Neural cell (in vitro differentiated cells): ENCODE data around the gene RAPGEF5. TPM values are rescaled to one million over a fixed set of nuclear protein-coding genes. Genes with fewer than 3 reads are reported as not detected.

ENCODE experiments used
- H2AFZ ChIP-seq: fragments of 200-600, 300-800 bp; sonication (generic), shearing (Covaris generic); 2 replicates; pipeline ENCODE4 v1.6.0; 2014; ENCODE audit warnings: low read depth, mild to moderate bottlenecking, antibody characterized with exemption, low read length, moderate library complexity
- H3F3A ChIP-seq: fragments of 200-600 bp; shearing (Covaris generic); 2 replicates; pipeline ENCODE4 v1.6.1; 2016; ENCODE audit warnings: mild to moderate bottlenecking, moderate library complexity, mixed read lengths, antibody characterized with exemption, low read length; ENCODE audit not compliant: insufficient read depth, poor library complexity, severe bottlenecking
- H3K27ac ChIP-seq: fragments of 200-600, 300-800 bp; sonication (generic), shearing (Covaris generic); 2 replicates; pipeline ENCODE4 v1.5.1; 2014; ENCODE audit warnings: mild to moderate bottlenecking, low read length, moderate library complexity
- H3K27me3 ChIP-seq: fragments of 300-800, 200-600 bp; sonication (generic), shearing (Covaris generic); 2 replicates; pipeline ENCODE4 v1.6.0; 2014; ENCODE audit warnings: mild to moderate bottlenecking, low read depth, low read length, moderate library complexity; ENCODE audit not compliant: insufficient read depth
- H3K36me3 ChIP-seq: fragments of 300-800, 200-600 bp; sonication (generic), shearing (Covaris generic); 2 replicates; pipeline ENCODE4 v1.5.1; 2014; ENCODE audit warnings: mild to moderate bottlenecking, antibody characterized with exemption, low read length, moderate library complexity; ENCODE audit not compliant: insufficient read depth
- H3K4me2 ChIP-seq: fragments of 300-800, 200-600 bp; sonication (generic), shearing (Covaris generic); 2 replicates; pipeline ENCODE4 v1.6.0; 2014; ENCODE audit warnings: mild to moderate bottlenecking, low read length
- H3K4me3 ChIP-seq: fragments of 300-800, 200-600 bp; sonication (generic), shearing (Covaris generic); 2 replicates; pipeline ENCODE4 v1.5.1; 2014; ENCODE audit warnings: mild to moderate bottlenecking, low read length, moderate library complexity
- H3K79me2 ChIP-seq: fragments of 200-600 bp; shearing (Covaris generic); replicated peaks from 2 replicates; pipeline ENCODE4 v1.6.0; 2014; ENCODE audit warnings: mild to moderate bottlenecking, low read length, moderate library complexity; ENCODE audit not compliant: insufficient read depth
- H3K9ac ChIP-seq: fragments of 300-800, 200-600 bp; sonication (generic), shearing (Covaris generic); 2 replicates; pipeline ENCODE4 v1.6.1; 2016; ENCODE audit warnings: mild to moderate bottlenecking, low read length, mixed read lengths
- H3K9me2 ChIP-seq: fragments of 200-600 bp; shearing (Covaris generic); 2 replicates; pipeline ENCODE4 v1.6.1; 2016; ENCODE audit warnings: mild to moderate bottlenecking, low read length, mixed read lengths; ENCODE audit not compliant: insufficient read depth
- H3K9me3 ChIP-seq: fragments of 200-600, 300-800 bp; sonication (generic), shearing (Covaris generic); 2 replicates; pipeline ENCODE4 v1.6.1; 2016; ENCODE audit warnings: mild to moderate bottlenecking, mixed run types, low read length, moderate library complexity, mixed read lengths
- H4K20me1 ChIP-seq: fragments of 200-600 bp; shearing (Covaris generic); 2 replicates; pipeline ENCODE4 v1.6.1; 2016; ENCODE audit warnings: mild to moderate bottlenecking, mixed run types; ENCODE audit not compliant: insufficient read depth
- EP300 ChIP-seq: fragments of 450-650 bp; conservative IDR thresholded peaks from 2 replicates; pipeline ENCODE4 v1.6.1; 2014; ENCODE audit warnings: antibody characterized with exemption, mild to moderate bottlenecking, moderate library complexity; ENCODE audit not compliant: poor library complexity, severe bottlenecking
- EZH2 ChIP-seq: fragments of 200-600, 300-800 bp; shearing (Covaris generic), sonication (generic); IDR thresholded peaks from 2 replicates; pipeline ENCODE4 v1.6.1; 2014; ENCODE audit warnings: antibody characterized with exemption, low read length, borderline replicate concordance, mild to moderate bottlenecking; ENCODE audit not compliant: insufficient read depth, poor library complexity, severe bottlenecking
- MXI1 ChIP-seq: fragments of 450-650 bp; conservative IDR thresholded peaks from 2 replicates; pipeline ENCODE4 v1.6.1; 2014; ENCODE audit warnings: antibody characterized with exemption, mild to moderate bottlenecking; ENCODE audit not compliant: poor library complexity, severe bottlenecking
- POLR2AphosphoS5 ChIP-seq: IDR thresholded peaks from 2 replicates; pipeline ENCODE4 v1.6.1; 2012
- RAD21 ChIP-seq: fragments of 450-650 bp; conservative IDR thresholded peaks from 2 replicates; pipeline ENCODE4 v1.6.1; 2014; ENCODE audit warnings: antibody characterized with exemption, mild to moderate bottlenecking, moderate library complexity
- SMC3 ChIP-seq: fragments of 450-650 bp; conservative IDR thresholded peaks from 2 replicates; pipeline ENCODE4 v1.6.1; 2014; ENCODE audit warnings: antibody characterized with exemption, mild to moderate bottlenecking, moderate library complexity; ENCODE audit not compliant: poor library complexity
- TAF1 ChIP-seq: IDR thresholded peaks from 2 replicates; pipeline ENCODE4 v1.6.1; 2012; ENCODE audit warnings: low read depth
- polyA plus RNA-seq: library from polyadenylated mRNA; depleted of rRNA; stranded (reverse); fragments of >200 nt; gene quantifications from 2 replicates; pipeline ENCODE4 v1.2.3, GENCODE V29; 2014
- TF ChIP-seq, protein P1 (sequence below): IDR thresholded peaks from 2 replicates; pipeline ENCODE4 v1.6.1; 2012; ENCODE audit warnings: borderline replicate concordance
- TF ChIP-seq, protein P2 (sequence below): fragments of 450-650 bp; IDR thresholded peaks from 2 replicates; pipeline ENCODE4 v1.5.1; 2014; ENCODE audit warnings: antibody characterized with exemption, mild to moderate bottlenecking, moderate library complexity; ENCODE audit not compliant: poor library complexity, severe bottlenecking

RAPGEF5 gene
- polyA plus RNA-seq, 1 donor from 2014 or later = 48.0 TPM

DNA sequence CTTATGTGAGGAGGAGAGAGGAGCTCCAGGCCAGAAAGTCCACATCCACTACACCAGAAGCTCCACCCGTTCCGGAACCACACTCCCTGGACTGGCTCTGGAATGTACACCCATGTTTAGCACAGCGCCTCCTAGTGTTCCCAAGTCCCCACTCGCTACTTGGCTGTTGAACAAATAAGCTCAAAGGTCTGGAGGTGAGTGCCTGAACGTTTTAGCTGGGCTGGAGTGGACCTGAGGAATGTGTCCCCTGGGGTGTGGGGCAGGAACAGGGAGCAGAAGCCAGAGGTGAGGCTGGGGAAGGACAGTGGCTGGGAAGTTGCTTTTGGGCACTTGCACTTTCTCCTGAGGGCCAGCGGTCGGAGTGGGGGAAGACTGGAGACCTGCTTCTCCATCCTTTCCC is 247.2 kb downstream of the RAPGEF5 start:
- Histone ChIP-seq H2AFZ (no peak overlapping the region), H3K4me3 (no peak overlapping the region), H3K27ac (no peak overlapping the region)

DNA sequence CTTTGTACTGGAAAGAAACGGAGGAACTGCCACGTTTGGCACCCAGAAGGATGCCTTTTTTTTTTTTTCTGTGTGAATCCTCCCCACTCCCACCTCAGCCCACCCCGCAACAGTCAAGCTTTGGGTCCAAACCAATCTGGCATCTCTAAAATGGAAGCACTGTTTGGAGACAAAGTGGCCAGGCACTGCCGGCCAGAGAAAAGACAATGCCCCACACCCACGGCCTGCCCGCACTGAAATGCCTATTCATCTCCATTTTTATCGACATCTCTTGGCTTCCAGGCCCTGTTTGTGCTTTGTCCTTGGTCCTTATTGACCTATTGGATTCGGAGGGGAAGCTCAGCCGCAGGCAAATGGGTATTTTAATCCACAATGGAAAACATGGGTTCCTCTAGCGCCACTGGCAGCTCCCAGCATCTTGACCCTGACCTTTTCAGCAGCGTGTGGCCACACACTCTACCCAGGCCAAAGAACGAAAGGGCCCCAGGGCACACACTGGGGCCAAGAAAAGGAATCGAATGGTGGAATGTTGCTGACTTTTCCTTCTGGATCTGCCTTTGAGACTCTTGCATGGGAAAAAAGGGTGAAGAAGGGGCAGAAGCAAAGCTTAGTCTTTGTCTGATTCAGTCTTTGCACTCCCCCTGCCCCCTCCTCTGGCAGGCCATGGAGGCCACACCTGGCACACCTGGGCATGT is 248.7 kb downstream of the RAPGEF5 start:
- Histone ChIP-seq H3K79me2 (no peaks in the 10 kb centered on the region), H3K9me2 (no peaks in the 10 kb centered on the region), H3K4me3 (no peak overlapping the region), H3F3A (no peaks in the 10 kb centered on the region), H3K9me3 (no peaks in the 10 kb centered on the region), H2AFZ (no peak overlapping the region), H3K9ac (no peak overlapping the region), H3K27ac (no peak overlapping the region), H3K36me3 (no peaks in the 10 kb centered on the region), H3K27me3 (no peaks in the 10 kb centered on the region), H3K4me2 (no peak overlapping the region), H4K20me1 (no peaks in the 10 kb centered on the region)
- TF ChIP-seq RAD21 (no peak), POLR2AphosphoS5 (no peak), MXI1 (no peak), SMC3 (no peak), EP300 (no peak), EZH2 (no peak), TAF1 (no peak)
- TF ChIP-seq, protein P1, sequence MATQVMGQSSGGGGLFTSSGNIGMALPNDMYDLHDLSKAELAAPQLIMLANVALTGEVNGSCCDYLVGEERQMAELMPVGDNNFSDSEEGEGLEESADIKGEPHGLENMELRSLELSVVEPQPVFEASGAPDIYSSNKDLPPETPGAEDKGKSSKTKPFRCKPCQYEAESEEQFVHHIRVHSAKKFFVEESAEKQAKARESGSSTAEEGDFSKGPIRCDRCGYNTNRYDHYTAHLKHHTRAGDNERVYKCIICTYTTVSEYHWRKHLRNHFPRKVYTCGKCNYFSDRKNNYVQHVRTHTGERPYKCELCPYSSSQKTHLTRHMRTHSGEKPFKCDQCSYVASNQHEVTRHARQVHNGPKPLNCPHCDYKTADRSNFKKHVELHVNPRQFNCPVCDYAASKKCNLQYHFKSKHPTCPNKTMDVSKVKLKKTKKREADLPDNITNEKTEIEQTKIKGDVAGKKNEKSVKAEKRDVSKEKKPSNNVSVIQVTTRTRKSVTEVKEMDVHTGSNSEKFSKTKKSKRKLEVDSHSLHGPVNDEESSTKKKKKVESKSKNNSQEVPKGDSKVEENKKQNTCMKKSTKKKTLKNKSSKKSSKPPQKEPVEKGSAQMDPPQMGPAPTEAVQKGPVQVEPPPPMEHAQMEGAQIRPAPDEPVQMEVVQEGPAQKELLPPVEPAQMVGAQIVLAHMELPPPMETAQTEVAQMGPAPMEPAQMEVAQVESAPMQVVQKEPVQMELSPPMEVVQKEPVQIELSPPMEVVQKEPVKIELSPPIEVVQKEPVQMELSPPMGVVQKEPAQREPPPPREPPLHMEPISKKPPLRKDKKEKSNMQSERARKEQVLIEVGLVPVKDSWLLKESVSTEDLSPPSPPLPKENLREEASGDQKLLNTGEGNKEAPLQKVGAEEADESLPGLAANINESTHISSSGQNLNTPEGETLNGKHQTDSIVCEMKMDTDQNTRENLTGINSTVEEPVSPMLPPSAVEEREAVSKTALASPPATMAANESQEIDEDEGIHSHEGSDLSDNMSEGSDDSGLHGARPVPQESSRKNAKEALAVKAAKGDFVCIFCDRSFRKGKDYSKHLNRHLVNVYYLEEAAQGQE = no peak
- TF ChIP-seq, protein P2, sequence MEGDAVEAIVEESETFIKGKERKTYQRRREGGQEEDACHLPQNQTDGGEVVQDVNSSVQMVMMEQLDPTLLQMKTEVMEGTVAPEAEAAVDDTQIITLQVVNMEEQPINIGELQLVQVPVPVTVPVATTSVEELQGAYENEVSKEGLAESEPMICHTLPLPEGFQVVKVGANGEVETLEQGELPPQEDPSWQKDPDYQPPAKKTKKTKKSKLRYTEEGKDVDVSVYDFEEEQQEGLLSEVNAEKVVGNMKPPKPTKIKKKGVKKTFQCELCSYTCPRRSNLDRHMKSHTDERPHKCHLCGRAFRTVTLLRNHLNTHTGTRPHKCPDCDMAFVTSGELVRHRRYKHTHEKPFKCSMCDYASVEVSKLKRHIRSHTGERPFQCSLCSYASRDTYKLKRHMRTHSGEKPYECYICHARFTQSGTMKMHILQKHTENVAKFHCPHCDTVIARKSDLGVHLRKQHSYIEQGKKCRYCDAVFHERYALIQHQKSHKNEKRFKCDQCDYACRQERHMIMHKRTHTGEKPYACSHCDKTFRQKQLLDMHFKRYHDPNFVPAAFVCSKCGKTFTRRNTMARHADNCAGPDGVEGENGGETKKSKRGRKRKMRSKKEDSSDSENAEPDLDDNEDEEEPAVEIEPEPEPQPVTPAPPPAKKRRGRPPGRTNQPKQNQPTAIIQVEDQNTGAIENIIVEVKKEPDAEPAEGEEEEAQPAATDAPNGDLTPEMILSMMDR = no peak

More for the DNA sequence above, 247.2 kb downstream of the RAPGEF5 start:
- TF ChIP-seq SMC3 = no peak
- no peak for TF ChIP-seq POLR2AphosphoS5
- TF ChIP-seq MXI1 = no peak
- TF ChIP-seq EP300 = no peak
- TF ChIP-seq, protein P1 = no peak
- TF ChIP-seq RAD21 = no peak
- no peak for TF ChIP-seq EZH2
- TF ChIP-seq, protein P2 = no peak
- no peak for TF ChIP-seq TAF1
- Histone ChIP-seq H3K9ac (no peak overlapping the region), H3K9me3 (no peaks in the 10 kb centered on the region), H3F3A (no peaks in the 10 kb centered on the region), H3K36me3 (no peaks in the 10 kb centered on the region), H3K9me2 (no peaks in the 10 kb centered on the region), H4K20me1 (no peaks in the 10 kb centered on the region), H3K79me2 (no peaks in the 10 kb centered on the region), H3K27me3 (no peaks in the 10 kb centered on the region), H3K4me2 (no peak overlapping the region)
